Brain pericyte (primary cell): Measurements from ENCODE around the gene ADCYAP1.

Experiments used
- DNase-seq: peaks from one replicate; pipeline ENCODE4 v3.0.0-alpha.2; 2012; ENCODE audit warnings: low read depth, low spot score

Gene ADCYAP1

DNA sequence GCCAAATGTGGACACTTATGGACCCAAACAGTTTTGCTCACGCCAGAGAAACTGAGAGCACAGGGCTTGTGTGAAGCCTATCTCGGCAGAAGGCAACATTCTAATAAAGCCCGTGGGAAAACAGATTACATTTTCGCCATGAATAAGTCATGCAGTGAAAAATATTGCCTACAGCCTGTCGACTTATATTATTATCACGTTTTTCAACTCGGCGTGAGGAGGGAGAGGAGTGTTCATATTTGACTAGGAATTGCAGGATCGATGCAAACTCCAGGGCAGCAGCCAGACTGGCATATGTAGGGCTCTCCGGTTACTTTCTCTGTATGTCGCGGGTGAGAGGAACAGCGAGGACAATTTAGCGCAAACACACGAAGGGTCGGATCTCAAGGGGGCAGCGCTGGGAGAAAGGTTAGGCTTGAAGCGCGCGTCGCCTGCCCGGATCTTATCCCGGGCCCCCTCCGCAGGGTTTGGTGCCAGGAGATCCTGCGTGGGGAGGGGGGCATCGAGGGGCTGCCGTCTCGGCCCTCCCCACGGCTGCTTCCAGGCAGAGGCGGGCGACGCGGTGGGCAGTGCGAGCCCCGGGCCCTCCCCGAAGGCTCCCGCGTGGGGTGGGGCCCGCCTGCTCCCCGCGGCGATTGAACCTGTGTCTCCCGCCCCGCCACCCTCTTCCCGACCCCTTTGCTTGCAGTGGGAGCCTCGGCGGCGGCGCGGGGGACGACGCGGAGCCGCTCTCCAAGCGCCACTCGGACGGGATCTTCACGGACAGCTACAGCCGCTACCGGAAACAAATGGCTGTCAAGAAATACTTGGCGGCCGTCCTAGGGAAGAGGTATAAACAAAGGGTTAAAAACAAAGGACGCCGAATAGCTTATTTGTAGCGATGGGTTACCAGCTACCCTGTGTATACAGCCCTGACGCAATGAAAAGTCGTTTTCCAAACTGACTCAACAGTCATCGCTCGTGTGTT is 4.4 kb downstream of the ADCYAP1 start:
- no peak for DNase-seq

DNA sequence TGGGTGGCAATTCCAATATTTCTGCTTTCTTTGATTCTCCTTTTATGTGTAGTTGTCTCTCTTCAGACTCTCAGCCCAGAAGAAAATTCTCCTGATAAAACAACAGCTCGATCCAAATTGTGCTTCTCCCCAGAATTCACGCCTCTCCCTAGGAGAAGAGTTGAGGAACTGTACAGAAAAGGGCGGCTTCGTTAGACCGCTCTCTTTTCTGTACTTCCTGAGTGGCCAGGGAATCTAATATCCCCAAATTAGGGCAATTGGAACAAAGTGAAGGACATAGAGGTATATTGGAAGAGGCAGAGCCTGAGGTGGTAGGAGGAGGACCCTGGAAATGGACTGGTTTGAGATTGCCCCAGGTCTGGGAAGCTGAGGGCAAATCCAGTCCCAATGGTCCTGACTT is 5.6 kb downstream of the ADCYAP1 start:
- no peak for DNase-seq

DNA sequence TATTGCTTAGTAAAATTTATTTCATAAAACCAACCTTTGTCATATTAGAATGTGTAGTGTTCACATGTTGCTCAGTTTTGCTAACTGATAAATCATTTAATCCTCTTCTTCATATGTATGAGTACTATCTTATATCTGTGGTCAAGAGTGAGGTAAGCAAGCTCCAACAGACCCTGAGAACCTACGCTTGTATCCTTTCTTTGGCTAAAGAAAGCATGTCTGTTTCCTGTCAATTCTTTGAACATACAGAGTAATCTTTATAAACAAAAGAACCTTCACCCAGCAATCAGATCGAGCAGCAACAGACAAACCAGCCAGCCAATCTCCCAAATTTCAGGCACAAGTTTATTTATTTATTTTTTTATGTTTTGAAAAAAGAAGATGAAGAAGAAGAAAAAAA is 6.4 kb downstream of the ADCYAP1 start:
- DNase-seq: no peak

DNA sequence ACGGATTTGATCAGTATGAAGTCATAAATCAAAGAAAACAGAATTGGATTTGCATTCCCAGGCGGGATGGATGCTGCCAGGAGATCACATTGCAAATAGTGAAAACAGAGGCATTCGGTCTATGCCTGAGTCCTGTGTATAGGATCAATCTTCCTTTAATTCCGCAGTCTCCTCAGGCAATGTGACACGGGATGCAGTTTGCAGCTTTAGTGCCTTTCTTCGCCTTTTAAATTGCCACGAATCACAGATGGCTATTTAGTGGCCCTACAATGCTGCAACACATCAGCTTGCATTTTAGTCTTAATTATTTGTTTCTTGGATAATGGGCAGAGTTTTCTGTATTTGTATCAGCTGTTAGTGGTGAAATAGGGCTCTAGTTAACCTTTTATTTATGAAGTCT is 6.8 kb downstream of the ADCYAP1 start:
- no peak for DNase-seq

DNA sequence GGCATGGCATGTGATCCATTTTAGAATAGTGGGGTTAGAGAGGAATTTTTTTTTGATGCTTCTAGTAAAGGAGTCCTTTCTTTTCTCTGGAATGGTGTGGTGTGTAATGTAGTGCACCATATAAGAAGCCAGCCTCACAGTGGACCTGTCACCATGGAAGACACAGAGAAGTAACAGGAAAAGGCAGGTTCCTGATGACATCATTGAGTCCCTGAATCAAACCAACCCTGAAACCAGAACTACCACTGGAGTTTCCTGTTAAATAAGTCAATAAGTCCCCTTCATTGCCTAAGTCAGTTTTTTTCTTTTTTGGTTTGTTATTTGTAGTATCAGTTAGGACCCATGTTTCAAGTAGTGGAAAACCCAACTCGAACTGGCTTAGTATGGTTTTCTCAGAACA is 11.9 kb downstream of the ADCYAP1 start:
- no peak for DNase-seq

DNA sequence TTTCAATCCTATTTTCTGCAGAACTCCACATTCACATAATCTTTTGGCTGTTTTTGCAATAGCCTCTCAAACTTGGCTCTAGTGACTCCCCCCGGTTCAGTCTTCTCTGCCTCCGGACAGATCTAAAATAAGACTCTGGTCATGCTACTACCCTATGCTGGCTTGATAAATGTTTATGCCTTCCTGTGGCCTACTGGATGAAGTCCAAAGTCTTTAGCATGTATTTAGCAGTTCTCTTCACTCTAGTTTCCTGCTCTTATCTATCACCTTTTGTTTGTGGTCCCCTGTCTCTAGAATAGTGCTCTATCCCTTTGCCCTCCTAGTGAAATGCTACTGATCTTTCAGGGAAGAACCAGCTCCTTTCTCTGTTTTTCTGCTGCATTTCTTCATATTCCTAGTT is 14.4 kb downstream of the ADCYAP1 start:
- DNase-seq: no peak

DNA sequence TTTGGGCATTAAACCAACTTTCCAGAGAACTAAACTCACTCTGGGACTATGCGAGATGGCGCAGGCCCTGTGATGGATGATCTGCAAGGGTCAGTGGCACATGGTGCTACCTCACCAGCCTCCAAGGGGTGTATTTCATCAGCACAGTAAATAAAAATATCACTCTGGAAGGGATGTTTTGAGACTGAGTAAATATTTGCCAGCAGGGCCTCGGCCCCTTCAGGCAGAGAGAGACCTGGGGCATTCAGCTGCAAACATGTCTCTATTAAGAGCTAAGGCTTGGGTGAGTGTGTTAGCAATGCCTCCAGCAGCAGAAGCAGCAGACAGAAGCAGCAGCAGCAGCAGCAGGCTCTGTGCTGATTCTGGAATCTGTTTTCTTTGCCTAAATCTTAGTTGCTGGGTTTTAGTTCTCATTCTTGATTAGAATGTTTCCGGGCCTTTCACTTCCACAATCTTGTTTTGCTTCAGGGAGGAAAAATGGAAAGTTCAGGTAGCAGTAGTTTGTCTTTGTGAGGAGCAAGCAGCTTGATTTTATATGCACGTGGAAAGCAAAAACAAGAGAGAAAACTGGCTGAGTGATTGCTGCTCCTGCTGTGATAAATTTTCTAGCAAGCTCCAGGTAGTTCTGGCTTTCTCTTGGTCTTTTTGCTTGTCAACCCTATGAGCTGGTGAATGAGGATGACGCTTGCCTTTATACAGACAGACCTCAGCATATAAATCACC is 18.6 kb downstream of the ADCYAP1 start:
- no peak for DNase-seq

DNA sequence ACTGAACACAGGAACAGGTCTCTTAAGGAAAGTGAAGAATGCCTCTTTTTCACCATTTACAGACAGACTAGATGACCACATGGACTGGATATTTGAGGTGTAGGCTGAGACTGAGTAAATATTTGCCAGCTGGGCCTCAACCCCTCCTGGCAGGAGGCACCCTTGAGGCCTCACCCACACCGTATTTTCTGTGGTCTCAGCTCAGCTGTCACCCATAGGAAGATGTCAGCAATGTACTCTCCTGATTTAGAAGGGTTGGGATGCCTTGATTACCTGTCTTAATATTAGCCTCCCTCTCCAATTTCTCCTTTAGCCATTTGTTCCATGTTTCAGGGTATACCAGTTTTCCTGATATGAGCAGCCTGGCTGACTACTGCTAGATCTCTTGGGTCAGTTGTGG is 20.3 kb downstream of the ADCYAP1 start:
- DNase-seq: no peak

DNA sequence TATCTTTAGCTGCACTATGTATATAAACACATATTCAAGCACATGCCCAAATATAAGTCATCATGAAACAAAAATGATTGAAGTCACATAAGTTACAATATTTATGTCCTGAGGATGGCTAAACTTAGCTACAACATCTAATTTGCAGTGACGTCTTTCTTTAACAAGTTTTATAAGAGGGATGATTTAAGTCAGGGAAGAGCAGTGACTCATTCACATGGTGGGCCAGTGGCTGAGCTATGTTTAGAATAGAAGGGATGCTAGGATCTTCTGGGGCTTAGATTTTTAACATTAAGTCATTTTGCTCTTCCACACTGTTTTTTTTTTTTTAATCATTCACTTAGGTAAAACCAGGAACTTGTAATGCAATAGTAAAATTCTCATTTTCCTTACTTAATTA is 22.3 kb downstream of the ADCYAP1 start:
- no peak for DNase-seq

DNA sequence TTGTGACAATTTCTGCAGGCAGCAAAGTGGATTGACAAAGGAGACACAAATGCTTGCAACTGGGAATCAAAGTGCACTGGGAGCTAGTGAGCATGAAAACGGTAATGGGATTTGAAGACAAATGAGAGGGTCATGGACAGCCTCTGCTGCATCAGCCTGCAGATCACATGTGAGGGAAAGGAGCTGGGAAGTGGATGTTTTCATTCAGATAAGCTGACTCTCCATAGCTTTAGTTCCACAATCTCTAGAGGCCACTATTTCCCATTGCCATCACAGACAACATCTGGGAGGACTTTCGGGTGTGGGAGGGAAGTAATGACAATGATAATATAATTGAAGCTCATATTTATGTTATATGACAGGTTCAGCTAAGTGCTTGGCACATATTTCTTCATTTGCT is 28.4 kb downstream of the ADCYAP1 start:
- DNase-seq: no peak

DNA sequence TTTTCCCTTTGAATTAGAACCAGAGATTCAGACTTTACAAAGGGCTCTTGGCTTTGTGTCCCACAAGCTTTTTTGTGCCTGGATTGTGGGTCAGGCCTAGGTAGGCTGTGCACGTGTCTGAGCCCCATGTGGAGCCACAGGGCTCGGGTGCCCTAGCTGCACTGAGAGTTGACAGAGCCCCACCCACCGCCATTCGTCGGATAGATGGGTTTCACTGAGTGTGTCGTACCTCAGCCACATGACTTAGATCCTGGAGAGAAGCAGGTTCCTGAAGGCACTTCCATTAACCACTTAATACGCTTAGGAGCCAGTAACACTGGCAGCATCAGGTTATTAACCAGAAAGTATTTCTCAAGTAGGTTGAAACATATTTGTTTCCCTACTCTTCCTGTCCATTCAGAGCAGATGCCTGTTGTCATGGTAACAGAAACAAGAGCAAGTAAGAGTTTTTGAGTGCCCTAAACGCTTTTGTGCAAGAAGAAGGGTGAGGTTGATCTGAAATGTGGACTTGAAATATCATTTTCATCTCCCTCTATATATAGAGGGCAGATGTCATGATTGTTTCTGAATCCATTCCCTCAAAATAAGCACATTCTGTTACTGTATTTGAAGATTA is 30.0 kb downstream of the ADCYAP1 start:
- no peak for DNase-seq

DNA sequence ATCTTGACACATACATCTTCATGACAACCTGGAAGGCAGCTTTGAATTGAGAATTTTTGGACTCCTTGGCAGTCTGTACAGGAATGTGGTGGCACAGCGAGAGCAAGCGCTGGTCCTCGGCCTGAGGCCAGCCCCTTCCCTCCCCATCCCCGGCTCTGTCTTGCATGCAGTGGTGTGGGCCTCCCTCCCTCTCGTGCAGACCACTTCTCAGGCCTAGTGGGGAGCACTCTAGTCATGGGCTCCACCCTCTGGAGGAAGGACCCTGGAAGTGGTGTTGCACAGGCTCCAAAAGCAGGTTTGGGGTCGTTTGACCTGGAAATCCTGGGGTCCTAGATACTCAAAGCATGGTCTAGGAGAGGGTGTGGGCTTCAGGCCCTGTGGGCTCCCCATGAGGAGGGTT is 32.3 kb downstream of the ADCYAP1 start:
- no peak for DNase-seq

DNA sequence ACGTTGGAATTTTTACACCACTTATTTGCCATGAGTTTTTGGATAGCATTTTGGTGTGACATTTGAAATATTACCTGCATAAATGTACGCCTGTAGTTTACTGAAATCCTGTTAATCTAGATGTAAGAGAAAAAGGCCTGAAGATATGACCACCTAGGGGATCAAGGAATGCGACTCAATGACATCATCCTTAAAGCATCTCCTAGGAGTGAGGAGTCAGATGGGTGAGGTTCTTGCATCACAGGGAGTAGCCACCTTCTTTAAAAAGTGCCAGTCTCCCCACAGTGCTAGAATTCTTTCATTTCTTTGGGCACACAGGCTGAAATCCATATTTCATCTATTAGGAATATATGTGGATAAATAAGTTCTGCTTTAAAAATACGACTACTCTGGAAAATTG is 34.5 kb downstream of the ADCYAP1 start:
- DNase-seq: no peak

DNA sequence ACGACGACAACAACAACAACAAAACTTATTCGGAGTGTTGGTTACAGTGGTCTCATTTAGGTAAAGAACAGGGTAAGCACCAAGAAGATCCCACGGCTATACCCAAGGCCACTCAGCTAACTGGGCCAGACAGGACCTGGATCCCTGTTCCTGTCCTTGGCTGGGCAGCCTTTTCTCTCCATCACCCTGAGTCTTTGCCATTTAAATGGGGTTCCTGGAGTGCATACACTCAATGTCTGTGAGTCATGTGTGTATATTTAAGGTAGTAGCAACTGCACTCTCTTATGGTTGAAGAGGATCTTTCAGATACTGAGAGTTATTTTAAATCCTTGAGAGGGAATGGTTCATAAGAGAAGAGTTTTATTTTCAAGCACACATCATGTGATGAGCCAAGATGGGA is 35.3 kb downstream of the ADCYAP1 start:
- DNase-seq: no peak

DNA sequence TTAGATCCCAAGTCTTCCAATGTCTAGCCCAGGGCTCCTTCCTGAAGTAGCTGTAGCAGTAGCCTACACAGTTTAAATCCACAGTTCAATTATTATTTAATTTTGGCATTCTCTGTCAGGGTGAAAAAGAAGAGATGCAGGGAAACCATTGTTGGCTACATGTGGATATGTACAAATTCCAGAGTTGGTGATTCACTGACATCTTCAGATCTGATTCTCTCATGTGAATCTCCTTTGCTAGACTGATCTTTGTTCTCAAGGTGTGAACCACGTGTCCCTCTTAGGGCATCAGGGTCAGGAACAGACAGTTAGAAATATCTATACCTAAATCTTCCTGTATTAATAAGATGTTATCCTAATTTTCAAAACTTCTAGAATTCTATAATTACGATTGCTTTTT is 36.7 kb downstream of the ADCYAP1 start:
- no peak for DNase-seq

DNA sequence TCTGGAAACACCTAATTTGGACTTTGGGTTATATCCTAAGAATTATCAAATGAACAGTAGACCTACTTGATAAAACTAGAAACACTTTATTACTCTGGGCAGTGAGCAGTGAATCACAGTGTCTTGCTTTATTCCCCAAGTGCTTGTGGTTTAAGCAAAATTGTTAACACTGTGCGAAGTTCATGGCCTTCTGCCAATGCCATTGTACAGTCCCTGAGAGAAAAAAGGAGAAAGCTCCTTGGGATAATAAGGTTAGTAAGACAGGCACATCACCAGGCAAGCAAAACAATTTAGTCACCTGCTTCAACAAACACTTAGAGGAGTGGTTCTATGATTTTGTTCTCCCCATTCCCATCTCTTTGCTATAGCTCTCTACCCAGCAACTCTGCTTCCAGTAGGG is 39.8 kb downstream of the ADCYAP1 start:
- DNase-seq: no peak

DNA sequence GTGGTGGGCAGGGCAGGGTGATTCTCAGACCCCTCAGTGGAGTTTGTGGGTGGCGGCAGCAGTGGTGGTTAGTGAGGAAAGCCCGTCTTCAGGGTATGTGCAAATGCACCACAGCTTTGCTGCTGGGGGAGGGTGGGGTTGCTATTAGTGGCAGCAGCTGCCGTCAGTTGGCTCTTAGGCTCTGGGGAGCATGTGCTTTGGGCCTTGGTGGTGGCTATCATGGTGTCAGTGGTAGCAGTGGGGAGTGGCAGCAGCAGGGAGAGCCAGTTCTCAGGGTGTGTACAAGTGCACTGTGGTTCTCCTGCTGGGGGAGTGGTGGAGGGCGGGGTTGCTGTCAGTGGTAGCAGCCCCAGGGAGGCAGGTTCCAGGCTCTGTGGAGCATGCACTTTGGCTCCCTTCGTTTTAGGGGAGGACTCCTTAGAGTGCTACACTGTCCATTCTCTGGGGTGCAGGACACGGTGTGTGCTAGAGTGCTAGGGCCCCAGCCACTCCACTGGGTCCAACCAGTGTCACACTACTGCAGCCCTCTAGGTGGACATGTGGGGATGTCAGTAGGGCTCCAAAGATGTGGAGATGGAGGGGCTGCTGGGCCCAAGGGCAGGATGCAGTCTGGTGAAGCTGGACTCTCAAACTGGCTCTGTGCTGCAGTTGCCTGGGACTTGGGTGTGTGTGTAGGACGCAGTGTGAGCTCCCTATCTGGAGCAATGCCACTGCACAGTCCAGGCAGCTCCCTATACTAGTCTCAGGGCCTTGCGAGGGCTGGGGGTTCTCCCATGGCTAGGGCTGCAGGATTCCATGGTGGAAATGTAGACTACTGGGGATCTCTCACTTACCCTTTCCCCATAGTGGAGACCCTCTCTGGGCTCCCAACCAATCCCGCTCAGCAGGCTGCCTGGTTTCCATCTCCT is 45.3 kb downstream of the ADCYAP1 start:
- no peak for DNase-seq

DNA sequence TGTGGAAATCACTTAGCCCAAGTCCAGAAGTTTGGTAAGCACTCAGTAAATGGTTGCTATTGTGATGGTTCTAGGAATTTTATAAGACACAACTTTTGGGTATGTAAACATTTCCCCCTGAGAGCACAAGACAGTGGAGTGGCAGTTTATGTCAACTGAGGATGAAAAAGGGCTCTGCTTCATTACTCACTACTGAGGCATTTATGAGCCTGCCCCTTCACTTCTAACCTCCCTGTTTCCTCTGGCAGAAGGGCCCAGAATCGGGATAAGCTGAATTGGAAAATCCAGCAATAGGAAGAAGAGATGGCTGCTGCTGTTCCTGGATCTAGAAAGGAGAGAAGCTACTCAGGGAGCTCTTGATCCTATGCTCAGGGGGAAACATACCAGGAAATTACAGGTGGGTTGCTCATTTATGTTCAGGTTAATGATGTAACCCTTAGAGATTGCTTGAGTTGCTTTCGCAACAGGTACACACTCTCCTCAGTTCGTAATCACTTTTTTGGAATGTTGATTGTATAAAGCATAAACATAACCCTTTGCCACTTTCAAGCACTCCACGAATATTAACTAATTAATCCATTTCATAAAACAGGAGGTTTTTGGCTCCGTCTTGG is 46.3 kb downstream of the ADCYAP1 start:
- no peak for DNase-seq

DNA sequence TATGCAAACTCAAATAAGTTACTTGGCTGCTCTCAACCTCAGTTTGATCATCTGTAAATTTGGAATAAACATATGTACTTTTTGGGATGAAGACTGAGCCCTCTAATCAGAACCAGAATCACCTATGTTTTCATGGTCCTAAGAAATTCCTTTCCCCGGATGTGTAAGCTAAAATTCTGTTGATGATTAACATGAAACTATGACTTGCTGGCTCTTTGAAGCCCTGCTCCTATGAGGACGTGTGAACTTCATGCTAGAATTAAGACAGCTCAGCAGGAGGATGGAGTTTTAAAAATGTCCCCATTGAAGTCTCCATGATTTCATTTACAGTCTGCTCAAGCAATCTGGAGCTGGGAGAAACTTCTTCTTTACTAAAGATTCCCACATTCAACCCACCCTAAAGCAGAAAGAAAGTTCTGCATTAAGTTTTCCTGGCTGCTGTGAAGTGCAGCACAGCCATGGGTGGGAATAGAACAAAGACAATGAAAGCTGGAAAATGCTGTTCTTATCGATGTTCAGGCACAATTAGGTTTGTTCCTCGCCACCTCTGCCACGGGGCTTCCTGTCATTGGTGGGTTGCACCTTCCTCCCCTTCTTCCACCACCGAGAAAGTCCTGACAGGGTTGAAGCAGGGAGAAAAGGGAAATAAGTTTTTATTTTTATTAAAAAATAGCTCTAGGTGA is 50.9 kb downstream of the ADCYAP1 start:
- no peak for DNase-seq

DNA sequence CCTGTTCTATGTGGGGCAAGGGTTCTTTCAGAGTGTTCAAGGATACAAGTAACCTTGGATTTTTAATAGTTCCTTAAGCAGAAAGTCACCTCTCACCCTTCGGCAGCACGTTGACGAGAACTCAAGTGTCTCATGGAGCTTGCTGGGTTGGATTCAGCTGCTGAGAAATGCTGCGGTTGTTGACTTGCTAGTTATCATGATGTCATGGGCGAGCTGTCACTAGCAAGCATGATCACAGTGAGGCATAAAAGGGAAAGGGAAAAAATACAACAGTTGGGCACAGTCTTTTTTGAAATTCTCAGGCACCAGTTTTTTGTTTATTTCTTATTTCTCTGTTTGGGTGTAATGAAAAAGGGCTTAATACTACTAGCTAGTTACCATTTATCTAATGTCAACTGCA is 53.2 kb downstream of the ADCYAP1 start:
- DNase-seq: no peak

DNA sequence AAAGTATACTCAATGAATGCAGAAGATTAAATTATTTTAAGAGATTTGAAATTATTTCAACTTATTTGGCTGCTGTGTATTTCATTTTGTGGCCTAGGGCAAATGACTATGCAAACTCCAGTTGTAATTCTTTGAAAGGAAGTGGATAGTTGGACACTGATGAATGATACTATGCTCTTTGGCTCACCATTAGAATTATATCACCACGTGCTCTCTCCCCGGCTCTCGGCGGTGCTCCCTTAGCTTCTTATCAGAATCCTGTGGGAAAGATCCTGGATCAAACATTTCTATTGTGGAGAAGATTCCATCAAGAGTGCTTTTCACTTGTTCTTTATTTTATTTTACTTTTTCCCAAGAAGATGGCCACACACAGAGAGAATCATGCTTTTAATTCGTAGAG is 55.2 kb downstream of the ADCYAP1 start:
- no peak for DNase-seq
